Heart left ventricle (tissue), 13 donors: ENCODE measurements around the gene GREM1.

ENCODE experiments used
- CTCF ChIP-seq, 12 donors: fragments of 200-600 bp; sonication (generic) in 4 of 12; IDR thresholded peaks; one replicate each; pipeline versions ENCODE4 v1.5.0 to v1.8.0; 2018 to 2022; ENCODE audit warnings: antibody characterized with exemption in 12 of 12, mild to moderate bottlenecking in 5 of 12
- POLR2A ChIP-seq, 2 donors: fragments of 450-650 bp; IDR thresholded peaks; one replicate each; pipeline ENCODE4 v1.6.1; 2017; ENCODE audit warnings: antibody characterized with exemption in 2 of 2, mild to moderate bottlenecking in 2 of 2, moderate library complexity in 2 of 2
- donor health status: ischemic (EF 13 %, LVEDD 7.1; RV severe dilation, severe dysfunction).
- donor health status: DM: no; HTN: yes; CAD: no.
- donor health status: DM: no; HTN: no; CAD: no.
- donor health status: ischemic (EF 25% LVEDD 6.9; RV normal size, moderate dysfunction).
- donor health status: ischemic (EF 25% LVEDD 5.7; RV mildly dilated, moderate dysfunction).
- donor health status: ischemic (EF 35%, LVEDD 5.7; RV mildly dilated, moderate dysfunction).
- donor health status: nonischemic (EF 11% LVEDD 7.7; RV severe dilation, severe dysfunction).
- donor health status: DM: yes; HTN: yes; CAD: no.
- donor health status: PGD.
- donor health status: ischemic (EF 29% LVEDD 5.4; RV normal size, mild dysfunction).
- donor health status: nonischemic (EF 23%, LVEDD 6.1; RV moderate dilation, normal function).

DNA sequence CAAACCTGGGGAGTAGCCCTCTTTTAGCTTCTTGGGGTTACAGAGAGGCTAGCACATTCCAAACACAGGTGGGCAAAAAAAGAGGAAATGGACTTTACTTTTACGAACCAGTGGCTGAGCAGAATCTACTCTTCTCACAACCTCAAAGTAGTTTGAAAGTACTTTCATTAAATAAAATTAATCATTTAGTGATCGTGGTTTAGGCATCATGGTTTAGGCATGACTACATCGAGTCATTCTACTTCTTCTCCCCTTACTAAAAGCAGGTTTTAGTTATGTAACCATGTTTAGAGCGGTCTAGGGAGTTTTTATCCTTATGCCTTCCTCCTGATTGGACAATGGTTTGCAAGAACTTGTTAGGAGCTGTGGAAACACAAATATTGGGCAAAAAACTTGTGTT is 2.5 kb upstream of the GREM1 start:
- TF ChIP-seq POLR2A (IDR thresholded peaks at IDR 0.05) (no peak), CTCF (IDR thresholded peaks at IDR 0.05) (no peak)
